ENCODE data around the gene OR2S2. TPM values are rescaled to one million over a fixed set of nuclear protein-coding genes. Genes with fewer than 3 reads are reported as not detected.

OR2S2 gene
- total RNA-seq, 4 donors from 2014 or later: not detected

- no peak for TF ChIP-seq CTCF (IDR thresholded peaks at IDR 0.05)
- no peak for ATAC-seq (ENCODE audit: low FRiP score)
These were observed 9.0 kb downstream of the OR2S2 start for GRCh38 chr9:35948901-35949318.

GRCh38 chr9:35948451-35948850, 9.5 kb downstream of the OR2S2 start:
- ATAC-seq (ENCODE audit: low FRiP score) (no peak), DNase-seq (ENCODE audit: low spot score) (no peak)
- no peak for TF ChIP-seq CTCF (IDR thresholded peaks at IDR 0.05)

More at GRCh38 chr9:35948901-35949318, 9.0 kb downstream of the OR2S2 start:
- DNase-seq (ENCODE audit: low spot score): no peak

- ATAC-seq (ENCODE audit: low FRiP score) (peak; percentile 89), DNase-seq (ENCODE audit: low spot score) (peak; percentile 75)
- peak in 1 of 3 donors; percentile 78 for TF ChIP-seq CTCF (IDR thresholded peaks at IDR 0.05)
These were observed 12.5 kb downstream of the OR2S2 start for GRCh38 chr9:35945341-35946018.

GRCh38 chr9:35944841-35945240, 13.1 kb downstream of the OR2S2 start:
- no peak for DNase-seq (ENCODE audit: low spot score)
- TF ChIP-seq CTCF (IDR thresholded peaks at IDR 0.05): no peak
- no peak for ATAC-seq (ENCODE audit: low FRiP score)

- TF ChIP-seq CTCF (IDR thresholded peaks at IDR 0.05): no peak
- DNase-seq (ENCODE audit: low spot score) (no peak), ATAC-seq (ENCODE audit: low FRiP score) (no peak)
These were observed 13.8 kb downstream of the OR2S2 start for GRCh38 chr9:35944173-35944572.

- DNase-seq (ENCODE audit: low spot score) (no peak), ATAC-seq (ENCODE audit: low FRiP score) (no peak)
- TF ChIP-seq CTCF (IDR thresholded peaks at IDR 0.05): no peak
These were observed 15.7 kb downstream of the OR2S2 start for GRCh38 chr9:35942286-35942685.
